NCI-H1417 treated with DMSO at 0.1 percent for 48 hours (cell line): ENCODE results near the gene PSMB3.
"Not testable (repeated sequence)": the region's sequence is repeated elsewhere in the genome, so short reads cannot be mapped to it uniquely, and the experiment has no call there.

ENCODE experiments used
- DNase-seq: peaks from one replicate; lab custom pipeline; 2025; lab: John Stamatoyannopoulos, UW

PSMB3 gene

GRCh38 chr17:38749223-38750043 lies 3.1 kb upstream of the PSMB3 start:
- no peak for DNase-seq

GRCh38 chr17:38750044-38750311 lies 2.6 kb upstream of the PSMB3 start:
- no peak for DNase-seq

- DNase-seq = no peak
These were observed 2.0 kb upstream of the PSMB3 start for GRCh38 chr17:38750312-38751121.

DNA sequence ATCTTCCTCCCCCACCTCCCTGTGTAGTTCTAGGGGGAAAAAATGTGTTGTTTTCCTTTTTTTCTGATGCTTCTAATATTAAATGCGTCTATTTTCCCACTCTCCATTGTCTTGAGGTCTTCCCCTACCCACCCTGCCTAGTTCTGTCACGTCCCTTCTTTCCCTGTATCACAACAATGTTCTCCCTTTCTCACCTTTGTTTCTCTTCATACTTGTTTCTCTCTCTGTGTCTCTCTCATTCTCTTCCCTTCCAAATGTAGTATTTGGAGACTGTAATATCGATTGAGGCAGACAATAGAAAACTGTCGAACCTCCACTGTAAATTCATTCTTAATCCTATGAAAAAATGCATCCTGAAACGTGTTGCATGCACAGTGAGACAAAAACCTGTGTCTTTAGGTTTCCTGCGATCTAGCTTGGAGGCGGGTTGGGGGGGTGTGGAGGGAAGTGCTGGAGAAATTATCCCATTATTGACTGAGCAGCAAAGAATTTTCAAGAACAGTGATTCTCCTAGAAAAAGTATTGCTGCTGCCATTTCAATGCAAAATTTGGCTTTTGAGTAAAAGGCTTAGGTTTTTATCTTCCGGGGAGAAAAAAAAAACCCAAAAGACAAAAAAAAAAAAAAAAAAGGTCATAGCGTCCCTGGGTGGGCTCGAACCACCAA lies 1.3 kb upstream of the PSMB3 start:
- DNase-seq = no peak

DNA sequence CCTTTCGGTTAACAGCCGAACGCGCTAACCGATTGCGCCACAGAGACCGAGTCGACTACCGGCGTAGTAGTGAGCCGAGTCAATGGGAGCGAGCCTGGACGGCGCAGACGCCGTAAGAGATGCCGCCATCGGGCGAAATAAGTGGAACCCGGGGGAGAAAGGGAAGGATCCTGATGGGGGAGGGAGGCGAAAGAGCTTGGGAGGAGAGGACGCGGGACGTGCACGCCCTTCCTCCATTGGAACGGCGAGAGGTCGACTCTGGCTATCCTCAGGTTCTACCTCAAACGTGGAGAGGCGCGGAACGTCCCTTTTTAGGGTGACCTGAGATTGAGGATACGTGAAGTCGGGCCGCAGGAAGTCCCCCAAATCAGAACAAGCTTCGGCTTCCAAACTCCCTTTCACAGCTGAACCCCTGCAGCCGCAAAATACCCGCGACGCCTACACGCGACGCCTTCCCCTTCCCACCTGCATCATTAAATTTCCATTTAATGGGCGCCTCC lies 683 bp upstream of the PSMB3 start:
- peak; percentile 58 for DNase-seq

DNA sequence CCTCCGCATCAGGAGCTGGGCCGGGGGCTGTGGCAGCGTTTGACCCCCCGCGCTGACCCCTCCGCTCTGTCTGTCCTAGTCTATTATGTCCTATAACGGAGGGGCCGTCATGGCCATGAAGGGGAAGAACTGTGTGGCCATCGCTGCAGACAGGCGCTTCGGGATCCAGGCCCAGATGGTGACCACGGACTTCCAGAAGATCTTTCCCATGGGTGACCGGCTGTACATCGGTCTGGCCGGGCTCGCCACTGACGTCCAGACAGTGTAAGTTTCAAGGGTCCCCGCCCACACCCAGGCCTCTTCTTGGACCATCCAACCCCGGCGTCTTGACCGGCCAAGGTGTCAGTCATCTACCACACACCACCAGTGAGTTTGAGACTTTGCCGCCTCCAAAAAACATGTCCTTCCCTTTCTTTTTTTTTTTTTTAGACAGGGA lies 548 bp downstream of the PSMB3 start:
- no peak for DNase-seq

- no peak for DNase-seq
These were observed 9.1 kb downstream of the PSMB3 start for GRCh38 chr17:38761612-38762011.

- no peak for DNase-seq
These were observed 9.7 kb downstream of the PSMB3 start for GRCh38 chr17:38762231-38762630.

DNA sequence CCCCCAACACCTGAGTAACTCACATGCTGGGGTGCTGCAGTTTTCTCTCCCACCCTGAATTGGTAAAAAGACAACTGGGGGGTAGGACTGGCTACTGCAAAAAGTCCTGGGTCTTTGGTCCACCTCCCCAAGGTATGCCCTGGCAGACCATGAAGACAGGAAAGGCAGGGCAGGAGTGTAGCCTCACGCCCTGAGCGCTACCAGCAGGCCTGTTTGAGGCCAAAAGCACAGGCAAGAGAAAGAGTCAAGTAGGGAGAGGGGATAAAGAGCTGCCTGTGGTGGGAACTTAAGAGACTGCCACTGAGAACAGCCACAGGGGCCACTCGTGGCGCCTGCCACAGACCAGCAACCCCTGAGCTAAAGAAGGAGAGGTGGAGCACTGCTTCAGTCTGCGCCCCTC lies 13.8 kb downstream of the PSMB3 start:
- no peak for DNase-seq

DNA sequence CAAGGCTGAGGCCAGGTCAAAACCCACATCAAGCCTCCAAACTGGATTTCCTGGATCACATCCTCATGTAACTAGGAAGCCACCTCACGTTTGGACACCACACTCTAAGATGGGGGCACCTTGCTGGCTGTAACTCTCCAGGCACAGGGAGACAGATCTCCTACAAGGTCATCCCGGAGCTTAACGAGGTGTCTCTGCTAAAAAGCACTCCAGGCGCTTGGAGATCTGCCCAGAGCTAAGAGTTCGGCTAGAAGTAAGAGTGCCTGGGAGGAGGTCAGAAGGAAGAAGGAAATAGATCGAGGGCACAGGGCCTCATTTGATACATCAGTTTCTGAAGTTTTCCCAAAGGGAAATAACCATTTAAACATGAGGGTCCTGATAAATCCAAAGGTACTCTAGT lies 15.9 kb downstream of the PSMB3 start:
- DNase-seq = no peak

- no peak for DNase-seq
These were observed 20.7 kb downstream of the PSMB3 start for GRCh38 chr17:38773258-38773657.

DNA sequence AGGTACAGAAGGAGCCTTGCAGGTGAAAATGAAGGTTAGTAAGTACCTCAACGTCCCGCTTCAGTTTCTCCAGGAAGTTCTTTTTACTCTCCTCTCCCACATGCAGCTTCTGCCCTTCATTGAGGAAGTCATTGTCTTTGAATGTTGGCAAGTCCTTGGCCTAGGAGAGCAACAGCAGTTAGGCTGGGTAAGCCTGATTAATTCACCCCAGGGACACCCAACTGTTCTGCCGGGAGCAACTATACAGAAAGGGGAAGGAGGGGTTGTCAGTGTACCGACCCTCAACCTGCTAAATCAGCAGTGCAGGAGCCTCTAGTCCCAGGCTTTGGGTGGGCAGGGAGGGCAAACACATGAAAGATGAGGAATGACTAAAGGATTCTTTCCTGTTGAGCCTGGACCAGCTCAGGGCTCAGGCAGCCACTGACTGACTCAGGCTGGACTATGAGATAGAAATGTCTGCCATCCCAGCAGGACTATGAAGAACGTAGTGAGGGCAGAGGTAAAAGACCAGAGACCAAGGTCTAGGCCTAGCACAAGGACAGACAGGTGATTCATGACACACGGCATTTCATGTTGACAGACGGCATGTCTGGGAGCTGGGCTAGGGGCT lies 25.2 kb downstream of the PSMB3 start:
- DNase-seq = no peak

DNA sequence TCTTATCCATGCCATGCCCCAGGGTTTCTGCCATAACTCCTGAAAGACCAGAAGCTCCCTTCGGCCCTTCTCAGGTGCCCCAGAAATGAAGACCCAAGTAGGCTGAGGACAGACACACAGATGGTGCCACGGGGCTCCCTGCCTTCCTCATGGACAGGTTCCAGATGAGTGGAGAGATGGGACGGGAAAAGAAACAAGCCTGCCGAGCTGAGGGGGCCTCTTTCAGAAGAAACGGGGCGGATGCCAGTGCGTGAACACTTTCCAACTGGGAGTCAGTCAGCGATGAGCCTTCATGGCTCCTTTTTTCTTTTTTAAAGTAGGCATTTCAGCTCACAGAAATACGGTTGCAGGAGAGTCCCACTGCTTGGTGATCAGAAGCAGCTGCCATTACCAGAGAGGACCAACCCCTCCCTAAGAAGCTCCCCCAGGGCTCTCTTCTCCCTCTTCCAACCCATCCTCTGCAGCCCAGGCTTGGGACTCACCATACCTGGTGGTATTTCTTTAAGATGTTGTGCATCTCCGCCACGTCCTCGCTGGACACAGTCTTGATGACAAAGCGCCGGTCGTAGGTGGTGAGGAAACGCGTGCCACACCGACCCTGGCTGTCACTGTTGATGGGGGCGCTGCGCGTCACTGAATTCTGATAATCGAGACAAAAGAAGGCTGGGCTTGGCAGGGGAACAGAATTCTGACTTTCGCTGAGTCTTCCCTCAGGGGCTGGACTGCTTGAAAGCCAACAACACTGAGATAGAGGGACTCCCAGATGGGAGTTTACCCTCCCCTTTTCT lies 27.6 kb downstream of the PSMB3 start:
- DNase-seq = no peak

- DNase-seq = no peak
These were observed 30.7 kb downstream of the PSMB3 start for GRCh38 chr17:38783227-38783626.

- no peak for DNase-seq
These were observed 33.8 kb downstream of the PSMB3 start for GRCh38 chr17:38786372-38786771.

GRCh38 chr17:38787999-38788398 lies 35.5 kb downstream of the PSMB3 start:
- DNase-seq = not testable (repeated sequence)

GRCh38 chr17:38789185-38789584 lies 36.6 kb downstream of the PSMB3 start:
- no peak for DNase-seq

DNA sequence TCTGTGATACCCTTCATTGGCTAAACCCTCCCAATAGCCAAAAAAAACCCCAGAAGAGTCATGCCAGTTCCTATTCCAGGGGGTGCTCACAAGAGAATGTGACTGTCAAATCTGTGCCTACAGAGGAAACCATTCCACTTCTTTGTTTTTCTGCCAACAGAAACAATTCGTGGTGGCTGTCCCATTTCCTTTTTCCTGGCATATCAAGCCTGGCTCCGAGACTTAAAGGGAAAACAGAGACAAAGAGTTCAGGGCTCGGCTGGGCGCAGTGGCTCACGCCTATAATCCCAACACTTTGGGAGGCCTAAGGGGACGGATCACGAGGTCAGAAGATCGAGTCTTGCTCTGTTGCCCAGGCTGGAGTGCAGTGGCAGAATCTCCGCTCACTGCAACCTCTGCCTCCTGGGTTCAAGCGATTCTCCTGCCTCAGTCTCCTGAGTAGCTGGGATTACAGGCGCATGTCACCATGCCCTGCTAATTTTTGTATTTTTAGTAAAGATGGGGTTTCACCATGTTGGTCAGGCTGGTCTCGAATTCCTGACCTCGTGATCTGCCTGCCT lies 37.7 kb downstream of the PSMB3 start:
- DNase-seq = not testable (repeated sequence)

- no peak for DNase-seq
These were observed 38.6 kb downstream of the PSMB3 start for GRCh38 chr17:38791162-38791561.

GRCh38 chr17:38794221-38794620 lies 41.7 kb downstream of the PSMB3 start:
- no peak for DNase-seq

GRCh38 chr17:38796451-38797157 lies 44.1 kb downstream of the PSMB3 start:
- no peak for DNase-seq
